Nephron progenitor cell (in vitro differentiated cells): ENCODE measurements around the gene MORN1.
A peak's percentile ranks its signal among the peaks of the same experiment; 100 is the strongest.

Experiments used
- DNase-seq: peaks from one replicate; pipeline ENCODE4 v3.0.0; 2021
- H3K27ac Mint-ChIP-seq: 2 replicates; pipeline ENCODE4 v1.8.0; 2021; ENCODE audit warnings: mild to moderate bottlenecking, moderate library complexity, mixed read lengths
- H3K27me3 Mint-ChIP-seq: 2 replicates; pipeline ENCODE4 v1.8.0; 2021; ENCODE audit warnings: mild to moderate bottlenecking, low read depth, mixed read lengths; ENCODE audit not compliant: poor library complexity
- H3K36me3 Mint-ChIP-seq: 2 replicates; pipeline ENCODE4 v1.8.0; 2021; ENCODE audit warnings: low read depth, mixed read lengths
- H3K4me1 Mint-ChIP-seq: 2 replicates; pipeline ENCODE4 v1.8.0; 2021; ENCODE audit warnings: mixed read lengths
- H3K4me3 Mint-ChIP-seq: 2 replicates; pipeline ENCODE4 v1.8.0; 2021; ENCODE audit warnings: mild to moderate bottlenecking, moderate library complexity, mixed read lengths
- H3K9me3 Mint-ChIP-seq: 2 replicates; pipeline ENCODE4 v1.8.0; 2021; ENCODE audit warnings: mild to moderate bottlenecking, moderate library complexity, mixed read lengths
- TF ChIP-seq, protein P1 (sequence below): fragments of 200-600 bp; sonication (generic); IDR thresholded peaks from 2 replicates; pipeline ENCODE4 v1.5.0; 2021; ENCODE audit warnings: antibody characterized with exemption

The MORN1 gene

DNA sequence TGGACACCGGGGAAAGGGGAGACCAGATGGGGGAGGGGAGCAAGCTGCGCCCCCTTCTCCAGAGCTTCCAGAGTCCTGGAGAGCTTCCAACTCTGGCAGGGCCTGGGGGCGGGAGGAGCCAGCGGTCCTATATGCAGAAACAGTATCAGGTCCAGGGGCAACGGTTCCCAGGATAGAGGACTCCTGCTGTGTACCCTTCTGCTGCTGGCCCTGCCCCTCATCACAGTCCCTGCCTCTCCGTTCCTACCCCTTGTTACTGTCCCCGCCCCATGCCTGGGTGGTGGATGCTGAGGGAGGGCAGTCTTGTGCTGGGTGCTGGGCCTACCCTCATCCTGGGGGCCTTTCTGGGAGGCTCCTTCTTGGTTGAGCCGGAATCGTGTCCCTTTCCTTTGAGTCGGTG lies 40.2 kb upstream of the MORN1 start:
- TF ChIP-seq, protein P1, sequence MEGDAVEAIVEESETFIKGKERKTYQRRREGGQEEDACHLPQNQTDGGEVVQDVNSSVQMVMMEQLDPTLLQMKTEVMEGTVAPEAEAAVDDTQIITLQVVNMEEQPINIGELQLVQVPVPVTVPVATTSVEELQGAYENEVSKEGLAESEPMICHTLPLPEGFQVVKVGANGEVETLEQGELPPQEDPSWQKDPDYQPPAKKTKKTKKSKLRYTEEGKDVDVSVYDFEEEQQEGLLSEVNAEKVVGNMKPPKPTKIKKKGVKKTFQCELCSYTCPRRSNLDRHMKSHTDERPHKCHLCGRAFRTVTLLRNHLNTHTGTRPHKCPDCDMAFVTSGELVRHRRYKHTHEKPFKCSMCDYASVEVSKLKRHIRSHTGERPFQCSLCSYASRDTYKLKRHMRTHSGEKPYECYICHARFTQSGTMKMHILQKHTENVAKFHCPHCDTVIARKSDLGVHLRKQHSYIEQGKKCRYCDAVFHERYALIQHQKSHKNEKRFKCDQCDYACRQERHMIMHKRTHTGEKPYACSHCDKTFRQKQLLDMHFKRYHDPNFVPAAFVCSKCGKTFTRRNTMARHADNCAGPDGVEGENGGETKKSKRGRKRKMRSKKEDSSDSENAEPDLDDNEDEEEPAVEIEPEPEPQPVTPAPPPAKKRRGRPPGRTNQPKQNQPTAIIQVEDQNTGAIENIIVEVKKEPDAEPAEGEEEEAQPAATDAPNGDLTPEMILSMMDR = no peak
- Mint-ChIP-seq H3K9me3 (peaks cover 6% of the 10 kb centered on the region), H3K4me3 (no peak overlapping the region), H3K27me3 (peaks cover 31% of the 10 kb centered on the region), H3K4me1 (peaks cover 2% of the 10 kb centered on the region), H3K27ac (no peak overlapping the region), H3K36me3 (no peaks in the 10 kb centered on the region)
- no peak for DNase-seq

DNA sequence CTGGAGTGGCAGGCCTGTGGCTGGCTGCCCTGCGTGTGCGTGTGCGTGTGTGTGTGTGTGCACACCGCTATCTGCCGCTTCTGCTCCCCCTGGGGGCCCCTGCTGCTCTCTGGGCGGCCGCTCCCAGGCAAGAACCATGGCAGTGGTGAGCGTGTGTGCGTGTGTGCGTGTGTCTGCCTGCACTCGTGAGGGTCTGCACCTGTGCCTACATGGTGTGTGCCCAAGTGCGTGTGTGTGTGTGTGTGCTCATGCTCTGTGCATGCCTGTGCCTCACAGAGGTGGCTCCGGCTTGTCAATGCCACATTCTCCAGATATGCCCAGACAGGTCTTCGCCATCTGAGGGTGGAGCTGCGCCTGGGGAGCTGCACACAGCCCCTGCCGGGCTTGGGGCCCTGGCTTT lies 39.7 kb upstream of the MORN1 start:
- H3K36me3 Mint-ChIP-seq = no peaks in the 10 kb centered on the region
- H3K4me3 Mint-ChIP-seq = no peak overlapping the region
- peaks cover 29% of the 10 kb centered on the region for H3K27me3 Mint-ChIP-seq
- peaks cover 5% of the 10 kb centered on the region for H3K4me1 Mint-ChIP-seq
- DNase-seq = no peak
- peaks cover 6% of the 10 kb centered on the region for H3K9me3 Mint-ChIP-seq
- H3K27ac Mint-ChIP-seq = no peak overlapping the region
- TF ChIP-seq, protein P1 = no peak

DNA sequence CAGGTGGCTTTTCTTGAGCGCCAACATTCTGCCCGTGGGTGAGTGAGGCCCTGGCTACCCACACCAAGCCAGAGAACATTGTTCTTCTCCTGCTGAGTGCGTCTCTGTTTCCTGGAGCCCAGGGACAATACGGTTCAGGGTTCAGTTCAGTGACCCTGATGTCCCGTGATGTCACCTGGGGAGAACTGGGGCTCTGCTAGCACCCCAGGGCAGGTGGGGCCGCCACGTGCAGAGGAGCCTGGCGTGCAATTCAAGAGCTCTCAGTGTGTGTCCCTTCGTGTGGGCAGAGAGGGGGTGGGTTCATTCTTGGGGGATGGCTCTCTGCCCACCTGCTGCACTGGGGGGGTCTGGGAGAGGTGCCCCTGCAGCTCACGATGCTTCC lies 39.2 kb upstream of the MORN1 start:
- Mint-ChIP-seq H3K4me3 (no peak overlapping the region), H3K36me3 (no peaks in the 10 kb centered on the region), H3K27ac (no peak overlapping the region), H3K4me1 (peaks cover 9% of the 10 kb centered on the region), H3K9me3 (peaks cover 6% of the 10 kb centered on the region), H3K27me3 (peaks cover 27% of the 10 kb centered on the region)
- DNase-seq = no peak
- TF ChIP-seq, protein P1 = no peak

DNA sequence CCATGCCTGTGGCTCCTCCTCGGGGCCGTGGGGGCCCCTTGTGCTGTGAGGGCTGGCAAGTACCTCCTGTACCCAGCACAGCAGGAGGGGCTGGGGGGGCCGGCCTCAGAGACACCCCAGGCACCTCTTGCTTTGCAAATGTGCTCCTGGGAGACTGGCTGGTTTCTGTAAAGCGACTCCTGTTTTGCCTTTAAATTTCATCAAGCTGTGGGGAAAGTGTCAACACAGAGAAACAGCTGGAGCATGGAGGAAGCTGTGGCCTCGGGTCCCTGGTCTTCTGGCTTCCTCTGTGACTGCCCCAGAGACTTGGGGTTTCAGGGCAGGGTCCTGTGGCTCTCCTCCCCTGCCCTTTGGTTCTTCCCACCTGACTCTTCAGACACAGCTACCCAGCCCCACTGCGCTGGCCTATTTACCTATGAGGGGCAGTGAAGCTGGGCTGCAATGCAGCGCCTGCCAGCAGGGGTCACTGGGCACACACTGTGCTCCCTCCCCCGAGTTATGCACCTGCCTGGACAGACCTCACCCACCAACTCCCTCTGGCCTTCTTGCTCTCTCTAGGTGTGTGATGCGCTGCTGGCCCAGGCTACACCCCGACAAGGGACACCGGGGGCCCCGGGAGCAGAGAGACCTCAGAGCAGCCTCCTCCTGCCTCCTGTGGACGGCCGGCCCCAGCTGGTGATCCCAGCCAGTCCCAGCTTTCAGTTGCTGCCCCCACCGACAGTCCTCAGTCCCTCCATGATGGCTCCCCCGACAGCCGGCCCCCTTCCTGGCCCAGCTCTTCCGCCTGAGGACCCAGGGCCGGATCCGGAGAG lies 38.6 kb upstream of the MORN1 start:
- Mint-ChIP-seq H3K9me3 (peaks cover 6% of the 10 kb centered on the region), H3K27ac (no peak overlapping the region), H3K4me1 (peaks cover 9% of the 10 kb centered on the region), H3K4me3 (no peak overlapping the region), H3K27me3 (peaks cover 30% of the 10 kb centered on the region), H3K36me3 (no peaks in the 10 kb centered on the region)
- DNase-seq = no peak
- TF ChIP-seq, protein P1 = peak; percentile 12

DNA sequence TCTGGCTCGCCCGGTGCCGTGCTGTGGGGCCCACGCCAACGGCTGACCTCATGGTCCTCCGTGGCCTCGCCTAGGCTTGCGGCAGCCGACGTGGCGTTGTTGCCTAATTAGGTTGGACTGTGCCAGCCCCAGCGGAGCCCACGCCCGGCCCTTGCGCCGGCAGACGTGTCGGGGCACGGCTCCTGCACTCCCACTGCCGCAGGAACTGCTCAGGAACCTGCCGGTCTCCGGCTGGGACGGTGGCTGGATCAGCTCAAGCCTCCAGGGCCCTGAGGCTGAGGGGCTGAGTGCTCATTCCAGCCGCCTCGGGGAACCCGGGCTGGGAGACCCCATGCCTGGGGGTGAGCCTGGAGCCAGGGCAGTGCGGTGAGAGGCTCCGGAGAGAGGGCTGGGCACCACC lies 37.1 kb upstream of the MORN1 start:
- no peak for DNase-seq
- Mint-ChIP-seq H3K9me3 (peaks cover 14% of the 10 kb centered on the region), H3K4me3 (no peak overlapping the region), H3K4me1 (peaks cover 9% of the 10 kb centered on the region), H3K27ac (no peak overlapping the region), H3K27me3 (peaks cover 25% of the 10 kb centered on the region), H3K36me3 (no peaks in the 10 kb centered on the region)
- TF ChIP-seq, protein P1 = no peak

DNA sequence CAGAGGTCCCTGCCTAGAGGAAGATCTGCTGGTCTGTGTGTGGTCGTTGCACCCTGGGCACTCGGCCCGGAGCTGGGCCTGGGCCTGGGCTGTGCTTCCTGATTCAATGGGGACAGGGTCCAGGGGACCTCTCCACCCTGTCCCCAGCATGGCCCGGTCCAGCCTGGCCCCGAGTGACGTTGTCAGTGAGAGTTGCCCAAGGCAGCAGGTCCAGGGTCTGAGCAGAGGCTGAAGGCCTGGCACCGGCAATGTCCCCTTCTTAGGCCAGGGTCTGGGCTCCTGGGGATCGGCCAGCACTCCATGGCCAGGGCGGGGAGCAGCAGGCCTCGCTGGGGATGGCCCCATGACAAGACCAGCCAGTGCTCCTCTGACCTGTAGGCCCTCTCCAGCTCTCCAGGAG lies 36.6 kb upstream of the MORN1 start:
- Mint-ChIP-seq H3K9me3 (peaks cover 19% of the 10 kb centered on the region), H3K4me3 (no peak overlapping the region), H3K27ac (no peak overlapping the region), H3K36me3 (no peaks in the 10 kb centered on the region), H3K27me3 (peaks cover 27% of the 10 kb centered on the region), H3K4me1 (peaks cover 9% of the 10 kb centered on the region)
- TF ChIP-seq, protein P1 = no peak
- no peak for DNase-seq
